ENCODE measurements around the gene OTUB2.

Gene OTUB2

DNA sequence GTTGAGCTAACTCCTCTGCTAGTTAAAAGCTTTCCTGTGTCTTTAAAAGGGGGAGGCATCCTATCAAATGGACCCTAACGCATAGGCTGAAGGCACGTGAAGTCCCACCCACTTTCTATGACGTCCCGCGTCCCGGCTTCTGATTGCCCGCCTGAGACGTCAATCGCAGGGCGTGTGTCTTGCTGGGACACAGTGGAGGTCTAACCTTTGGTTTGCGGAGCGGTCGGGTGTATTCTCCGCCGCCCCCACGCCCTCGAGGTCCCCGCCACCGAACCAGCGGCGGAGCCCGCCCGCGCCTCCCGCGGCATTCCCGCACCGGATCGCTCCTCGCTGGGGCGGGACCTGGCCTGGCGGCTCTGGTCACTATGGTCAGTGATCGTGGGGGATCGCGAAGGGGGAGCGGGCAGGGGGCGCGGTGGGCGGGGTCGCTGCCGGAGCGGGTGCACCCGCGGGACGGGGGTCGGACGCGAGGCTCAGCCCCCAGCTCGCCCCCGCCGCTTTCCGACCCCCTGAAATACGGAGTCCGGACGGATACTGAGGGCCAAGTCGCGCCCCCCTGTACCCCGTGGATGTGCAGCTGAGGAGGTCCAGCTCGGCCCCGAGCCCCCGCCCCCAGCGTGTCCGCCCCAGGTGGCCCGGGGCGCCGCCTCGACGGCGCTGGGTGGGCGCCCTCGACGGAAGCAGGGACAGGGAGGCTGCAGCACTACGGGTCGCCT lies at the start of gene OTUB2:
TSS of gene OTUB2 (plus strand) at position 168 of the 716 bp plus-strand sequence. CDS start at position 366, 198 bp downstream.
- DNase-seq (ENCODE audit: low spot score): peak; percentile 99

DNA sequence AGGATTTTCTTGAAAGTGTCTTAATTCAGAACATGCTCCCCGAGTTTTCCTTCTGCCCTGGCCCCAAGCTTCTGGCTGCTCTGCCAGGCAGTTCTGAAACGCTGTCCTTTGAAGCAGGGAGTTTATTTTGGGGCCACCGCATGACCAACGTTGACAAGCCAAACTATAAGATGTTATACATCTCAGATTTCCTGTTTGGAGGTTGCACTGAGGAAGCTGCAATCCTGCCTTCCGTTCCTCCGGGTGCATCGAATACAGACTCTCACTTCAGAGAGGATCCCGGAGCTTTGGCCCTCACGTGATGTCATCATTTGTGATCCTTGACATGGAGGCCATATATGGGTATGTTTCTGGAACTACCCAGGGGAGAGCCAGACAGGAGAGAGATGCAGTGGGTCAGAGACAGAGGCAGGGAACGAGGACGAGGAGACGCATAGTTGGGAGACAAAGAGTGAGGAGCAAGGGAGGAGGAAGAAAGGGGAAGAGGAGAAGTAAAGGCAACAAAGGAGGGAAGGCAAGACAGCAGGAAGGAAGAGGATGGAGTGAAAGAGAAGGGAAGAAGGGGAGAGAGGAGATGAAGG lies 49.6 kb upstream of the OTUB2 start, which contains the start of gene ASB2:
TSS of gene ASB2 (minus strand) at position 94 of the 581 bp plus-strand sequence. CDS start 12,031 bp downstream, outside the sequence.
- no peak for DNase-seq (ENCODE audit: low spot score)

DNA sequence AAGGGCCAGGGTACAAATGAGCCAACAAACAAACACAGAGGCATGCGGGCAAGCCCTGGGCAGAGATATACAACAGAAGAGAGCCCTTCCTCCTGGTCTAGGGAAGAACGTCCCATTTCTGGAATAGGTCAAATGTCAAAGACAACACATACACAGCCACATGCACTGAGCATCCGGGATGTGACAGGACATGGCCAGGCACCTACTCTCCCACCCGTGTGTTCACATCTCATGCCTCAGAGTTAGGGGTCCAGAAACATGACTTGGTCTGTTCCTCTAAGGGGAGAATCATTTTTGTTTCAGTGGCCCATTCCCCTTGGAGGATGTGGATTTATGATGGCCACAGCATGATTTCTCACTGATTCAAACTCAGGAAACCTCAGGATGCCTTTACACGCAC lies 49.0 kb upstream of the OTUB2 start:
- DNase-seq (ENCODE audit: low spot score): no peak

DNA sequence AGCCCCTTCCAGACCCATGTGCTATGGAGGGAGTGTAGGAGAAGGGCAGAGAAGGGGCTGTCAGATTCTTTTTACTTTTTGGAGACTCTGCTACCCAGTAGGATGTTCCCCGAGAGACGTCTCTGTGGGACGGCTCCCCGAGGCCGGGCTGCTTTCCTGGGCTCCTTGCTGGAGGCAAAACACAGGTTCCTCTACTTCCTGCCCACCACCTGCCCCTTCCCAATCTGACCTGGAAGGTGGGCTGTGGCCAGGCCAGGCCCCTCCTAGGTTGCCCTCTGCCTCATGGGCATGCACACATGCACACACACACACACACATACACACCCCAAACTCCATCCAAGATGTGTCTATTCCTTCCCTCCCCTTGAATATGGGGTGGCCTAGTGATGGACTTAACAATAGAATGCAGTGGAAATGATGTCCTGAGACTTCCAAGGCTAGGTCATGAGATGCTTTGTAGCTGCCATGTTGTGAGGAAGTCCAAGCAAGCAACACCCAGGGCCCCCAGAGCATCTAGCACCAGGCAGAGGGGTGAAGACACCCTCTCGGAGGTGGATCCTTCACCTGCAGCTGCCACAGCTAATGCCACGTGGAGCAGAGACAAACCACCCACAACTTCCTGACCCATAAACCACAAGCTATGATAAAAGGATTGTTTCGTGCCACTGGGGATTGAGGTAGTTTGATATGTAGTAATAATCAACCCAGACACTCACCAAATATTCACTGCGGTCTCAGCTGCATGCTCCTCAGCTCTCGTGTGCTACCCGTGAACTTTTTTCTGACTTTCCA lies 48.2 kb upstream of the OTUB2 start:
- DNase-seq (ENCODE audit: low spot score): peak; percentile 74

DNA sequence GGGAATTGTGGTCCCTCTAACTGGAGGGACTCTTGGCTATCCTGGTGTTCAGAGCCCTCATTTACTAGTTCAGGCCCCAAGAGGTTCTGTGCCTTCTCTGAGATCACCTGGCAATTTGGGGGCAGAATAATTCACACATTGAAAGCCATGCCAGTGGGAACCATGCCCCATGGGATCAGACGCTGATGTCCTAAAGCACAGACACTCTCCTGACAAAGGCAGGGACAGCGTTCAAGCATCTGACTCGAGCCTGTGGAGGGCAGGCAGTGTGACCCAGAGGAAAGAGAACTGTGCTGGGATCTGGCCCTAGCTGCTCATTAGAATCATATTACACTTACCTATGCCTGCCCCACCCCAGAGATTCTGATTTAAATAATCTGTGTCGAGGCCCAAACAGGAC lies 47.4 kb upstream of the OTUB2 start:
- no peak for DNase-seq (ENCODE audit: low spot score)

DNA sequence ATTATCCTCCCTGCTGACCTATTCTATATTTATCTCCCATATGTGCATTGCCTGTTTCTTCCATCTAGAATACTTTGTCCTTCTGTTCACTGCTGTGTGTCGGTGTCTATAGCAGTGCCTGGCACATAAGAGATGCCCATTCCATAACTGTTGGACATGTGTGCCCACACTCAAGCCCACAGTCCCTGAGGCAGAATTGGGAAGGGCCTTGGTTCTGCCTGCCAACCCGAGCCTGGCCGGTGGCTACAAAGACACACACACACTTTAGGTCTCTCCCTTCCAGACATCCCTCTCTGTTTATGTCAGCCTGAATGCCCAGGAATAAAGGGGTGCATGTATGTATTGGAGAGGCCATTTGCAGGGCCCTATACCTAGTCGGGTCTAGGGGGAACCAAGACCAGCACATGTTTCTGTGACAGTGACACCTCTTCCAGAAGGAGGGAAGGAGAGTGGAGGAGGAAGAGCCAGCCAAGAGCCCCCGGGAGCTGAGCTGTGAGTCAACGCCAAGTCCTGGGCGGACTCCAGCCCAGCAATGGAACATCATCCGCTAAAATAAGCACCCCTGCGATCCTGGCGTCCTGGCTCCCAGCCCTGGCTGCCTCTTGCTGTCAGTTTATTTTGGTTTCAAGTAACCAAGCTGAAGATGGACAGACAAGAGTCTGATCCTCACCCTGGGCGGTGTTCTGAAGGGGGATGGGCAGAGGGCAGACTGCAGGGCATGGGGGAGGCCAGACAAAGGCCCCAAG lies 45.5 kb upstream of the OTUB2 start:
- DNase-seq (ENCODE audit: low spot score): no peak

DNA sequence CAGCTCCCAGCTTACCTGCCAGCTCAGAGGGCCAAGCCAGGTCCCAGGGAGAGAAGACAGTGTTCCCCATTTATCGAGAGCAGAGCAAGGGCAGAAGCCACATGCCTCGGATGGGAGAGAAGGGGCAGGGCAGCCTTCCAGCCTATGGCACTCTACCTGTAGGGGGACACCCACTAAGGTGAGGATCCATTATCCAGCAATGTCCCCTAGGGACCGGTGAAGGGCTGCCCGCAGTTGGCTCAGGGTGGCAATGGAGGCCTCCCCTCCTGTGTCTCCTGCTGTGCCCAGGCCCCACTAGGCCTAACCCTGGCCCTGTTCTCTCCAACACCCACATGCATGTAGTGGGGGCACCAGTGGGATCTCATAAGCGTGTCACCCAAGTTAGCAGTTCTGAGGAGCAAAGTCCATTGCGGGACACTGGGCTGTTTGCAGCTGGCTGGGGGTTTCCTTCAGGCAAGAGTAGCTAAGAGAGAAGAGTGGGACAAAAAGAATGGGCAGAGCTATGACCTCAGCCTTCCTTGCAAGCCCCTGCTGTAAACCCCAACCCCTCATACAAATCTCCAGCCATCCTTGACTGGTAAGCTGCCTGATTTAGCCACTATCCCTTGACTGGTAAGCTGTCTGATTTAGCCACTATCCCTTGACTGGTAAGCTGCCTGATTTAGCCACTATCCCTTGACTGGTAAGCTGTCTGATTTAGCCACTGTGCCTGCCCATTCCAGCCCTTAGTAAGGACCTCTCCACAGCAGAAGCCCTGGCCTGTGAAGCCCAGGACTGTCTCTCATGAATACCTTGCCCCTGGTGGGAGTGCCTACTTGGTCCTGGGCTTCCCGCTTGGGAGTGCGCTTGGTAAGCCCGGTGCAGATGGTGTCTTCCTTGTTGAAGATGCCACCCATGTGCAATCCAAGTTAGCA lies 44.6 kb upstream of the OTUB2 start:
- no peak for DNase-seq (ENCODE audit: low spot score)

DNA sequence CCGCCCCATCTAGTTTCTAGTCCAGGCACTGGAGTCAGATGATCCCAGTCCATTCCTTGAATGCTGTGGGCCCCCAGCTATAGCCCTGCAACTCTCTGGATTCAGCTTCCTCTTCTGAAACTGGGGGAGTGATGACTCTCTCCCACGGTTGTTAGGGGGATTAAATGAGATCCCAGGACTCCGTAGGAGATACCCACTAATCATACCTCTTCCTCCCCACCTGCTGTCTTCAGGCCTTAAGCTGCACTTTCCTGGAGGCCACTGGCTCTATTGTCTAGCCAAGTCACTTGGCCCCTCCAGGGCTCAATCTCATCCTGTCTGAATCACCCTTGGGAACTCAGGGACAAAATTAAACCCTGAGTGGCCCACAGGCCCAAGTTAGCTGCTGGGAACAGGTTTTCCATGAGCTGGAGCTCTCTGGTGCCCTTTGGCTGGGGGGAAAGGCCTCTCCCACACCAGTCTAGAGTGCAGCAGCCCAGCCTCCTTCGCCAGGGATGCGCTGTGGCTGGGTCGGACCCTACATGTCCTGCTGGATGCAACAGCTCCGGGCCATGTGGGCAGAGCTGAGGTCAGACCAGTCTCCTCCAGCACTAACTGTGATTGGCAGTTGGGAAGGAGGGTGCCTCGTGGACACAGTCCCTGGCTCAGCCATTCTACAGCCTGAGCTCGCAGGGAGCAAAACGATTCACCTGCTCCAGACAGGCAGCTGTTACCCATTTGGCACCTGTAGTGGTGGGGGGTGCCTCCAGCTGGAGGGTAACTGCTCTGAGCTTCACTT lies 43.7 kb upstream of the OTUB2 start:
- DNase-seq (ENCODE audit: low spot score): no peak

DNA sequence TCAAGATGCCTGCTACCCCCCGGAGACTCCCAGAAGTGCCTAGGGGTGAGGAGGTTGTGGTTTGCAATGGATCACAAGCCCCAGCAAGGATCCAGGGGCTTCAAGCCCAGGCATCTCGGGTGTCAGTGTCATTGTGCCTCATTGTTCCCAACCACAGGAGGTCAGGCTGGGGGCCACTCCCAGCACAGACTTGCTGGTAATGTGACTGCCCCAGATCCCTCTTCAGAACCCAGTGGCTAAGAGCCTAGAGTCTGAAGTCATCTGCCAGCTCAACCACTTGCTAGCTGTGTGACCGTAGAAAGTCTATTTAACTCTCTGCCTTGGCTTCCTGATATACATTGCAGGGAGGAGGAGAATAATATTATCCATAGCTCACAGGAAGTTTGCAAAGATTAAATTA lies 42.1 kb upstream of the OTUB2 start:
- DNase-seq (ENCODE audit: low spot score): no peak

DNA sequence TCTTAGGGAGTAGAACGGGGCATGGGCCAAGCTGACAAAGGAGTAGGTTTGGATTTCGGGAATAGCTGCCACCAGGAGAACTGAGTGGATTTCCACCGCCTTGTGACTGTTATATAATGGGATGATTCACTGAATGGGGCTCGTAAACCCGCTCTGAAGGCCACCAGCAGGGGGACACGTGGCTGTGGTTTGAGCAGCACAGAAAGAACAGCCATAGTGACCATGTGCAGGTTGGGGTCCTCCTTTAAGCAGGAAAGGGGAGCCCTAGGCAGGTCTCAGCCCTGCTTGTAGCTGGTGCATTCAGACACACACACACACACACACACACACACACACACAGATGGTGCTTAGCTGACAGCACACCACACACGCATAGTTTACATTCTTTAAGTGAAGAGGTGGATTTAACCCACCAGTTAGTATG lies 41.1 kb upstream of the OTUB2 start:
- no peak for DNase-seq (ENCODE audit: low spot score)

DNA sequence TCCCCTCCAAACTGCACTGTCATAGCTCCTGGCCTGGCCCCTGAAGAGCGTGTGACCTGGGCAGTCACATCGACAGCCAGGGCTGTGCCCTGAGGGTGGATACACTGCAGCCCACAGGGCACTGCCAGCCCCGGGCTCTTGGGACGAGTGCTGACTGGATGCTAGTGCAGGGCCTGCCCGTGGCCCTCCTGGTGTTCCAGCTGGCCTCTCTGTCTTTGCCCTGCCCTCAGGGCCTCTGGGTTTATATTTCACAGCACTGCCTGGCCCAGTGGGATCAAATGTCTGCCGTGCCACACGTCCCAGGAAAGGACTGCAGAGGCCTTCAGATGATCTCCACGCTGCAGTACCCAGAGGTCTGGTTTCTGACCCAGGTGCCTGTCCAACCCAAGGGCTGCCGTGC lies 39.2 kb upstream of the OTUB2 start:
- DNase-seq (ENCODE audit: low spot score): no peak

DNA sequence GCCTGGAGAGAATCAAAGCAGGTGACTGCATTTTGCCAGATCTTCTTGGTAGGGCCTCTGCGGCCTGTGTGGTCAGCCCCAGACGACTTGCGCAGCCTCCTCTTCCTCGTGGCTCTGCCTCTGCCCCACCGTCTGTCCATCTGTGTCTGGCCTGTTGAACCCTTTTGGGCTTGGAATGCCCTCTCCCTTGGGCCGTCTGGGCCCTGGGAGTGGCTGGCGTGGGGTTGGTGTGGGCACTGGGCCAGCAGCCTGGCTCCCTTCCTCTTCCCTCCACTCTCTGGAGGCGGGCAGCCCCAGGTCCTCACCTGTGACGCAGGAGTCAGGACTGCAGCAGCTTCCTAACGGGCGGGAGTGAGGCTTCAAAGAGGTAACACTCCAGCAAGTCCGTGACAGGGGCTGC lies 38.8 kb upstream of the OTUB2 start:
- no peak for DNase-seq (ENCODE audit: low spot score)

DNA sequence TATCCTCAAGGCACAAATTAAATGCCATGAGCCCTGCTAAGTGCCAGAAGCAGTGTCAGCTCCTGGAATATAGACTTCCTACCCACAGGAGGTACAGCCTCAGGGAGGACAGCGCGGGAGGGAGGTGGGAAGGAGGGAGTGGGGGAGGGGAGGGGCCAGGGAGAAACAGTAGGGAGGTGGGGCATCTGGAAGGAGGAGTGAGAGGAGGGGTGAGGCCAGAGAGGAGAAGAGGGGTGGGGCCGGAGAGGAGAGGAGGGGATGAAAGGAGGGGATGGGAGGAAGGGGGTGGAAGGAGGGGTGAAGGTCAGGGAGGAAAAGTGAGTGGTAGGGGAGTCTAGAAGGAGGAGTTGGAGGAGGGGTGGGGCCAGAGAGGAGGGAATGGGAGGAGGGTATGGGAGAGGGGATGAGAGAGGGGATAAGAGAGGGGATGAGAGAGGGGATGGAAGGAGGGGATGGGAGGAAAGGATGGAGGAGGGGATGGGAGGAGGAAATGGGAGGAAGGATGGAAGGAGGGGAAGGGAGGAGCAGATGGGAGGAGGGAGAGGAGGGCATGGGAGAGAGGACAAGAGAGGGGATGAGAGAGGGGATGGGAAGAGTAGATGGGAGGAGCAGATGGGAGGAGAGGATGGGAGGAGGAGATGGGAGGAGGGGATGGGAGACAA lies 38.2 kb upstream of the OTUB2 start:
- no peak for DNase-seq (ENCODE audit: low spot score)

DNA sequence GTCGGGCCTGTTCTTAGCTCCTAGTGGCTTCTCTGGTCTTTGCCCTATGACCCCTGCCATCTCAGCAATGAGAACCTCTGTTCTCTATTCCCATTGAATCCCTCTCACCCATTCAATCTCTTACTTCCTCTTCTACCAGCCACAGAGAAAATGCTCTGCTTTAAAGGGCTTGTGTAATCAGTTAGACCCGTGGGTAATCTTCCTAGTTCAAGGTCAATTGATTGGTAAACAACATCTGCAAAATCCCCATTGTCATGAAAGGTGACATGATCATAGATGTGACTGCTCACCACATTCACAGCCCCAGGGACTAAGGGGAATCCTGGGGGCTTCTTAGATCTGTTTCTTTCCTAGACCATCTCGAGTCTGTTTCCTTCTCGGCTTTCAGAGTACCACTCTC lies 36.2 kb upstream of the OTUB2 start:
- no peak for DNase-seq (ENCODE audit: low spot score)

DNA sequence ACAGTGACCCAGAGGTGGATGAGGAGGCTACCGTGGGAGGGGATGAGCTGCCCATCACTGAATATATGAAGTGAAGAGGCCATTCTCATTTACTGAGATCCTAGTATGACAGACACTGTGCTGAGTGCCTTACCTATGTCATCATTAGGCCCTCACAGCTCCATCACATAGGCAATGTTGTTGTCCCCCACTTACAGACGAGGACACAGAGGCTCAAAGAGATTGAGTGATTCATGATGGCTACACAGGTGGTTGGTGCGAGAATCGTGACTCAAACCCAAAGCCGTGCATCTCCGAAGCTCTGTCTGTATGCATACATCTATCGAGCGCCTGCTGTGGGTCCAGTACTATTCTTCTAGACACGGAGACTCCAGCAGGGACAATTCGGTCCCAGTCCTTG lies 34.9 kb upstream of the OTUB2 start:
- no peak for DNase-seq (ENCODE audit: low spot score)

DNA sequence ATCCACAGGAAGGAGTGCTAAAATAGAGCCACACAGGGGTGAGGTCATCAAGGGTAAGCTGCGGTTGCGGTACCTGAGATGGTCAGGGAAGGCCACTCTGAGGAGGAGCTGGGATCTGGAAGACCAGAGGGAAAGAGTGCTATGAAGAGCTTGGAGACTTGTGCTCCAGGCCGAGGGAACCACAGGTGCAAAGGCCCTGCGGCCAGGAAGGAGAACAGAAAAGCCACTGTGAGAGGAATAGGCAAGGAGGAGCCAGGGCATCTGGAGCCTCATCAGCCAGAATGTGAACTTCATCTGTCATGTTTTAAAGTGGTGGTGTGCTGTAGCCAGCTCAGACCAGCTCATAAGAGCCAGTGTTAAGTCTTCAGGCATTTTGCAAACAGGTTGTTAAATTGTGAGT lies 34.5 kb upstream of the OTUB2 start:
- no peak for DNase-seq (ENCODE audit: low spot score)

DNA sequence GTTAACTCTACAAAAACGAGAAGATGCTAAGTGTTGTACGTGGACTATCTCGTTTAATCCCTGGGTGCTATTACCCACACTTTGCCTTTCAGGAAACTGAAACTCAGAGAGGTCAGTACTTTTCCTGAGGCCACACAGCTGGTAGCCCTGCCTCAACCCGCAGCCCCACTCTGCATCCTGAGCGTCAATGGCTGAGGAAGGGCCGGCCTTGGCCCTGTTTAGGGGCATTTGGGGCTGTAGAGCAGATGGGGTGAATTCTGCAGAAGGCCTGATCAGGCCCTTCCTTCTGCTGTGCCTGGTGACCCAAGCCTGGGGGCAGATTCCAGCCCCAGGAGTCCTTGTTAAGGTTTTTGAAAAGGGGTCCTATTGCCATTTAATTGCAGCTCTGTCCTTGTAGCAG lies 32.8 kb upstream of the OTUB2 start:
- DNase-seq (ENCODE audit: low spot score): no peak

DNA sequence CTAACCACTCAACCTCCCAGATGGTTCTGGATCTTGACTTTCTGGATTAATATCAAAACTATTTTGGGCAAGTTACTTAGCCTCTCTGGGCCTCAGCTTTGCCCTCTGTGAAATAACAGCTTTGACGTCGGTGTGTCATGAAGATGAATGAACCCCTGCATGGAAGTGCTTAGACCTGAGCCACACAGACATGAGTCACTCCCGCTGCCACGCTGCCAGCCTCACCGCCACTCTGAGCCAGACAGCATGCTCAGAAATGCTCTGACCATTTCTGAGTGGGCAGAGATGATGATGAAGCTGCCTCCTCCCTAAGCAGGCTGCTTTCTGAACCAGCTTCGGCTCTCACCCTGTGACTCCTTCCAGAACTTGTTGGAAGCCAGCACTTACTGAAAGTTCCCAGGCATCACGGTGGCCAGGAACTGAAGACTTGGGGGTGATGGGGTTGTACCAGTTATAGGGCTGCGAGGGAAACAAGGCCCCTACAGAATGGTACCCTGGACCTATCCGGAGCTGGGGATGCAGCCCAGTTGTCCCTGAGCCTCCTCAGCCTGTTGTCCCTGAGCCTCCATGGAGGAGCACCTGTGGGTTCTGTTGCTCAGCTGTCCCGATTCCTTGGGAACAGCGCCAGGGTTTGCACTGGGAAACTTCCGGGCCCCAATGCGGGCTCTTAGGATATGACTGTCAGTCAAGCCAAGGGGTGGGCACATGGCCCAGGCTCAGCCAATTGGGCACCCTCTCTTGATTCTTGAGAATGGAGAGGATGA lies 31.0 kb upstream of the OTUB2 start:
- DNase-seq (ENCODE audit: low spot score): no peak

DNA sequence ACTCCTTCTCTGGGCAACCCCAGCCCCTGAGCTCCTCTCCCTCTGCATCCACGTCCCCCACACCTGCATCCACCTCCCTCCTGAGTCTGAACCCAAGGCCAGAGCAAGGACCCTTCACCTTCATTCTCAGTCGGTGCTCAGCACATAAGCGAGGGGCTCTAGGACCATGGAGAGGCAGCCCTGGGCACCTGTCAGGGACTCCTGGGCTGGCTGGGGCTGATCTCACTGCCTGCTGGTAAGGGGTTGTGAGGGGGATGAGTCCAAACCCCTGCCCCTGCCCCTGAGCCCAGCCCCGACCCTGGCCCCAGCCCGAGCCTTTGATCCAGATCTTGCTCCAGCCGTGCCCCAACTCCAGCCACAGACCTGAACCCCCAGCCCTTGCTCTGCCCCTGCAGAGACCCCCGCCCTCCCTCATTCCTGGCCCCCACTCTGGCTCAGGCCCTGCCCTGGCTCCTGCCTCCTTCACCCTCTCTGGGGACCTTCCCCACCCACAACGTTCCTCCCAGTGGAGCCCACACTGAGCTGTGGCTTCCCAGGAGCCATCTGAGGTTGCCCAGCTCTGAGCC lies 29.9 kb upstream of the OTUB2 start:
- no peak for DNase-seq (ENCODE audit: low spot score)
